ENCODE results near the gene LRRC4.

GRCh38 chr7:127995881-127996215, 35.4 kb downstream of the LRRC4 start:
- TF ChIP-seq SUZ12 (IDR thresholded peaks at IDR 0.05; ENCODE audit: extremely low read depth, insufficient read depth, insufficient read length): no peak
- no peak for TF ChIP-seq YY1 (IDR thresholded peaks at IDR 0.05; ENCODE audit: insufficient read depth, insufficient read length)
- no peak for TF ChIP-seq ZNF274 (IDR thresholded peaks at IDR 0.05; ENCODE audit: low read depth, low read length)

All from NT2/D1 (cell line).